ENCODE results near the gene MEF2D.

DNA sequence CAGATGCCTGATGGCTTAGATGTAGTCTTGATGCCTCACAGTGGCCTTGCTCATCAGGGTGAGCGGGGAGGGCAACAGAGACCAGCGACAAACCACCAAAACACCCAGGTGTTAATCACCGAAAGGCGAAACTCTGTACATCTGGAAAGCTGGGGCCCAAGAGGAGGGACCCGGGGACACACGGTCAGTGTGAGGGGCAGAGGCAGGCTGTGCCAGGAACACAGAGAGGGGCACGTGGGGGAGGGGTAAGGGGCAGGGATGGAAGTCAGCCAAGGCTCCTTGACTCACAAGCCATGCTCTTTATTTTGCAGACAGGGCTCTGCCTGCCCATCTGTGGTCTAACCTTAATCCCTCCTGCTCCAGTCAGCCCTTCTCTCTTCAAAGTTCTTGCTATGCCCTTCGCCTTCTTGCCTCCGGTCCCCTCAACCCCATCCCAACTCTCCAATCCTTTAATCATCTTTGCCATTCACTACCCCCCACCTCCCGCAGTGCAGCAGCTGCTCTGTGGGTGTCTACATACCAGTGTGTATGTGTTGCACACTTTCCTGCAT is 4.3 kb downstream of the MEF2D start:
- TF ChIP-seq, protein P1, sequence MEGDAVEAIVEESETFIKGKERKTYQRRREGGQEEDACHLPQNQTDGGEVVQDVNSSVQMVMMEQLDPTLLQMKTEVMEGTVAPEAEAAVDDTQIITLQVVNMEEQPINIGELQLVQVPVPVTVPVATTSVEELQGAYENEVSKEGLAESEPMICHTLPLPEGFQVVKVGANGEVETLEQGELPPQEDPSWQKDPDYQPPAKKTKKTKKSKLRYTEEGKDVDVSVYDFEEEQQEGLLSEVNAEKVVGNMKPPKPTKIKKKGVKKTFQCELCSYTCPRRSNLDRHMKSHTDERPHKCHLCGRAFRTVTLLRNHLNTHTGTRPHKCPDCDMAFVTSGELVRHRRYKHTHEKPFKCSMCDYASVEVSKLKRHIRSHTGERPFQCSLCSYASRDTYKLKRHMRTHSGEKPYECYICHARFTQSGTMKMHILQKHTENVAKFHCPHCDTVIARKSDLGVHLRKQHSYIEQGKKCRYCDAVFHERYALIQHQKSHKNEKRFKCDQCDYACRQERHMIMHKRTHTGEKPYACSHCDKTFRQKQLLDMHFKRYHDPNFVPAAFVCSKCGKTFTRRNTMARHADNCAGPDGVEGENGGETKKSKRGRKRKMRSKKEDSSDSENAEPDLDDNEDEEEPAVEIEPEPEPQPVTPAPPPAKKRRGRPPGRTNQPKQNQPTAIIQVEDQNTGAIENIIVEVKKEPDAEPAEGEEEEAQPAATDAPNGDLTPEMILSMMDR (IDR thresholded peaks at IDR 0.05) = no peak
- no peak for TF ChIP-seq EP300 (IDR thresholded peaks at IDR 0.05)
- TF ChIP-seq POLR2A (IDR thresholded peaks at IDR 0.05) = no peak
- no peak for TF ChIP-seq POLR2AphosphoS5 (IDR thresholded peaks at IDR 0.05)

Data from stomach (tissue), 4 donors.